Spinal cord (tissue), 10 donors: ENCODE results near the gene MGAT3. TPM values are rescaled to one million over a fixed set of nuclear protein-coding genes. Genes with fewer than 3 reads are reported as not detected.
A peak's percentile ranks its signal among the peaks of the same experiment; 100 is the strongest.

ENCODE experiments used
- DNase-seq, 6 donors: peaks; one replicate each; pipeline versions ENCODE4 v3.0.0 to v3.0.0-alpha.2; 2013 to 2015; ENCODE audit warnings: low spot score in 6 of 6, low read depth in 4 of 6
- H3K27ac ChIP-seq: one replicate; pipeline ENCODE4 v1.5.1; 2013; ENCODE audit warnings: low read depth, low read length, control low read depth
- H3K27me3 ChIP-seq: one replicate; pipeline ENCODE4 v1.6.1; 2013; ENCODE audit warnings: low read length; ENCODE audit not compliant: control insufficient read depth, insufficient read depth
- H3K36me3 ChIP-seq: one replicate; pipeline ENCODE4 v1.6.1; 2013; ENCODE audit warnings: low read length; ENCODE audit not compliant: control insufficient read depth, insufficient read depth
- H3K4me1 ChIP-seq: one replicate; pipeline ENCODE4 v1.6.1; 2013; ENCODE audit warnings: low read length; ENCODE audit not compliant: control insufficient read depth, insufficient read depth
- H3K4me3 ChIP-seq: one replicate; pipeline ENCODE4 v1.5.1; 2013; ENCODE audit warnings: low read depth, low read length, control low read depth
- H3K9me3 ChIP-seq: one replicate; pipeline ENCODE4 v1.6.1; 2013; ENCODE audit warnings: low read length; ENCODE audit not compliant: control insufficient read depth, insufficient read depth
- WGBS: methylation state at CpG from one replicate; pipeline ENCODE4 v1.1.5; 2013; ENCODE audit warnings: missing lambda C conversion rate; ENCODE audit not compliant: insufficient coverage; 5-methylcytosine and 5-hydroxymethylcytosine counted together
- polyA plus RNA-seq, 2 donors: library from polyadenylated mRNA; unstranded; fragments of 120-200 nt; gene quantifications; one replicate each; pipeline ENCODE4 v1.2.1, GENCODE V29; 2013; ENCODE audit not compliant: insufficient read length in 2 of 2
- total RNA-seq, 2 donors: library from RNA; depleted of rRNA in 1 of 2; stranded (reverse); fragments of 120-200 nt in 1 of 2; fragments of >200 nt in 1 of 2; gene quantifications; one replicate each; pipeline versions ENCODE4 v1.2.3 to v1.2.4, GENCODE V29; 2013 to 2014
- donor health status: healthy.

Gene MGAT3
- total and polyA plus RNA-seq, 4 donors, result 19.9 to 79.7 (median 50.8) TPM

GRCh38 chr22:39522567-39523300, 65.9 kb downstream of the MGAT3 start:
- Histone ChIP-seq H3K27ac (peak overlapping the region; percentile 29), H3K9me3 (no peaks in the 10 kb centered on the region), H3K4me3 (peak overlapping the region; percentile 100), H3K4me1 (peaks cover 72% of the 10 kb centered on the region), H3K36me3 (peaks cover 71% of the 10 kb centered on the region), H3K27me3 (no peaks in the 10 kb centered on the region)
- WGBS, result 32% methylated on average over 12 of the region's 14 CpGs
- DNase-seq, result peak in 2 of 6 donors; percentile 18 to 67

- peaks cover 86% of the 10 kb centered on the region for H3K36me3 ChIP-seq
- H3K27me3 ChIP-seq, result no peaks in the 10 kb centered on the region
- peaks cover 77% of the 10 kb centered on the region for H3K4me1 ChIP-seq
- no peak for DNase-seq
- 76% methylated on average over 6 of the region's 13 CpGs for WGBS
- no peak overlapping the region for H3K27ac ChIP-seq
- H3K4me3 ChIP-seq, result no peak overlapping the region
- no peaks in the 10 kb centered on the region for H3K9me3 ChIP-seq
Measured at GRCh38 chr22:39524089-39524752, 67.4 kb downstream of the MGAT3 start.

GRCh38 chr22:39524753-39525657, 68.2 kb downstream of the MGAT3 start:
- no peak for DNase-seq
- 89% methylated on average over 6 of the region's 10 CpGs for WGBS
- no peaks in the 10 kb centered on the region for H3K9me3 ChIP-seq
- H3K27me3 ChIP-seq, result no peaks in the 10 kb centered on the region
- H3K4me1 ChIP-seq, result peaks cover 79% of the 10 kb centered on the region
- no peak overlapping the region for H3K4me3 ChIP-seq
- H3K27ac ChIP-seq, result no peak overlapping the region
- H3K36me3 ChIP-seq, result peaks cover 90% of the 10 kb centered on the region

- no peaks in the 10 kb centered on the region for H3K27me3 ChIP-seq
- H3K27ac ChIP-seq, result no peak overlapping the region
- DNase-seq, result no peak
- 71% methylated on average over 4 of the region's 4 CpGs for WGBS
- H3K36me3 ChIP-seq, result peaks cover 94% of the 10 kb centered on the region
- no peaks in the 10 kb centered on the region for H3K9me3 ChIP-seq
- no peak overlapping the region for H3K4me3 ChIP-seq
- peaks cover 83% of the 10 kb centered on the region for H3K4me1 ChIP-seq
Measured at GRCh38 chr22:39525658-39525975, 68.8 kb downstream of the MGAT3 start.

- Histone ChIP-seq H3K4me1 (peaks cover 88% of the 10 kb centered on the region), H3K27ac (no peak overlapping the region)
- WGBS, result 69% methylated on average over 4 of the region's 4 CpGs
Measured at GRCh38 chr22:39526736-39527171, 69.9 kb downstream of the MGAT3 start.

GRCh38 chr22:39527481-39527961, 70.7 kb downstream of the MGAT3 start:
- Histone ChIP-seq H3K4me1 (peaks cover 87% of the 10 kb centered on the region), H3K36me3 (peaks cover 90% of the 10 kb centered on the region), H3K27ac (no peak overlapping the region), H3K9me3 (no peaks in the 10 kb centered on the region), H3K4me3 (no peak overlapping the region), H3K27me3 (no peaks in the 10 kb centered on the region)
- 57% methylated on average over 4 of the region's 6 CpGs for WGBS
- no peak for DNase-seq

More at GRCh38 chr22:39526736-39527171, 69.9 kb downstream of the MGAT3 start:
- peaks cover 97% of the 10 kb centered on the region for H3K36me3 ChIP-seq
- no peaks in the 10 kb centered on the region for H3K9me3 ChIP-seq
- no peak overlapping the region for H3K4me3 ChIP-seq
- DNase-seq, result no peak
- H3K27me3 ChIP-seq, result no peaks in the 10 kb centered on the region

GRCh38 chr22:39528080-39528661, 71.4 kb downstream of the MGAT3 start:
- Histone ChIP-seq H3K4me1 (peaks cover 80% of the 10 kb centered on the region), H3K9me3 (no peaks in the 10 kb centered on the region), H3K4me3 (no peak overlapping the region), H3K36me3 (peaks cover 83% of the 10 kb centered on the region), H3K27me3 (no peaks in the 10 kb centered on the region), H3K27ac (no peak overlapping the region)
- DNase-seq, result no peak
- 66% methylated on average over 9 of the region's 12 CpGs for WGBS

GRCh38 chr22:39528681-39529486, 72.1 kb downstream of the MGAT3 start:
- peaks cover 73% of the 10 kb centered on the region for H3K4me1 ChIP-seq
- no peaks in the 10 kb centered on the region for H3K27me3 ChIP-seq
- H3K9me3 ChIP-seq, result no peaks in the 10 kb centered on the region
- H3K36me3 ChIP-seq, result peaks cover 76% of the 10 kb centered on the region
- peak; percentile 52 to 95 (median 78) for DNase-seq
- H3K27ac ChIP-seq, result no peak overlapping the region
- peak overlapping the region; percentile 5 for H3K4me3 ChIP-seq
- WGBS, result 38% methylated on average over 32 of the region's 32 CpGs
